Renal cortex interstitium (tissue), 11 donors: ENCODE measurements around the gene RASGEF1C. TPM values are rescaled to one million over a fixed set of nuclear protein-coding genes. Genes with fewer than 3 reads are reported as not detected.

Experiments
- DNase-seq, 11 donors: peaks; one replicate each; pipeline ENCODE4 v3.0.0-alpha.2; 2013; ENCODE audit warnings: low read depth in 9 of 11, low spot score in 4 of 11; ENCODE audit errors: extremely low read depth in 1 of 11
- polyA plus RNA-seq, 3 donors: library from polyadenylated mRNA; unstranded; fragments of 120-200 nt; gene quantifications; one replicate each; pipeline ENCODE4 v1.2.1, GENCODE V29; 2013; ENCODE audit not compliant: insufficient read length in 3 of 3

The RASGEF1C gene
- polyA plus RNA-seq, 3 donors, result 0.36 to 0.76 (median 0.57) TPM

DNA sequence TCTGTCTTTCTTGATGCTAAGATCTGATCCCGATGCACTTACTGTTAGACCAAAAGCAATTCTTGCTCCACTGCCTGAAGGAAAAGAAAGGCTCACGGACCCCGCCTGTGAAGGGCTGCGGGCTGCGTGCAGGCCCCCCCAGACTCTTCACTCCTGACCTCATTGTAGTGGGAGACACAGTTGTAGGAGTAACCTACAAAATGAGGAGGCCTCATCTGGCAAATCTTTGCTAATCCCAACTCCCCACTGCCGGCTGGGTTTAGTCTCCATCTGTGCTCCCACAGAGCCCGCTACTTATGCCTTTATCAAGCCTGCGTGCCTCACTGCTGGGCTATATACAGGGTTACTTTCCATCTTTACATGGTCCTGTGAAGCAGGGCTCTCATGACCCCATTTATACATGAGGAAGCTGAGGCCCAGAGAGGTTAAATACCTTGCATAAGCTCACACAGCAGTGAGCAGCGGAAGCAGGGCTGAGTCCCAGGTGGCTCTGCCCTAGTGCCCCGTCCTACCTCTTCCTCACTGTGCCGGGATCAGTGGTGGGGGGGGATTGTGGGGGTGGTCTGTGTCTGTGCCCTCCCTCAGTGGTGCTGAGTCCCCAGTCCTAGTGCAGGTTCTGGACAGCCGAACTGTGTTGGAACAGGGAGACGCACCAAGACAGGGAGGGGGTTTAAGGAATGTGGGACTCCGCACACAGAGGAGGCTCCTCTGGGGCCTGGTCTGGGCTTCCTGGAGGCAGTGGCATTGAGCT is 93.5 kb downstream of the RASGEF1C start:
- no peak for DNase-seq

DNA sequence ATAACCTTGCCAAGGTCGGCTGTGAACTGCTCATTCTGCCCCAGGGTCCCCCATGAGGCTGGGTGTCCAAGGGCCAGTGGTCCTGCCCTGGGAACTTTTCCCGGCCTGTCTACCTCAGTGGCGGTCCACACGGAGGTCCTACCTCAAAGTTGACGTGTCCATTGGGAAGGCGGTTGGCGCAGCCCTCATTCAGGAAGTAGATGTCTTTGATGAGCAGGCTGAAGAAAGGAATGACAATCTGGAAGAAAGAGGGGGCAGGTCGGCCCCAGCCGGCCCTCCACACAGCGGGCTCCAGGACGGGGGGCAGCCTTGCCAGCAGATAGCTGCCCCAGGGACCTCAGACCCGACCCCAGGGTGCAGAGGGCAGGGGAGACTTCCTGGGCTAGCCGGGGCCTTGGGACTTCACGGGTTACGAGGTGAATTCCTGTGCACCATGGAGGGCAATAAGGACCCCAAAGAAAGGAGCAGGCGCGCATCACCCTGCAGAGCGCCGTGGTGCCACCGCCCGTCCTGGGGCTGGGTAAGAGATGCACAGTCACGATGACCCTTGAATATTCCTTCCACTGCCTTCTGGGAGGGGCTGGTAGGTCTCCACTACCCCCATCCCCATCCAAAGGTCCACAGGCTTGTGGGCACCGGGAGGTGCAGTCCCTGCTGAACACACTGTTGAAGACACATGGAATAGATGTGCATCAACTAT is 94.6 kb downstream of the RASGEF1C start:
- no peak for DNase-seq

DNA sequence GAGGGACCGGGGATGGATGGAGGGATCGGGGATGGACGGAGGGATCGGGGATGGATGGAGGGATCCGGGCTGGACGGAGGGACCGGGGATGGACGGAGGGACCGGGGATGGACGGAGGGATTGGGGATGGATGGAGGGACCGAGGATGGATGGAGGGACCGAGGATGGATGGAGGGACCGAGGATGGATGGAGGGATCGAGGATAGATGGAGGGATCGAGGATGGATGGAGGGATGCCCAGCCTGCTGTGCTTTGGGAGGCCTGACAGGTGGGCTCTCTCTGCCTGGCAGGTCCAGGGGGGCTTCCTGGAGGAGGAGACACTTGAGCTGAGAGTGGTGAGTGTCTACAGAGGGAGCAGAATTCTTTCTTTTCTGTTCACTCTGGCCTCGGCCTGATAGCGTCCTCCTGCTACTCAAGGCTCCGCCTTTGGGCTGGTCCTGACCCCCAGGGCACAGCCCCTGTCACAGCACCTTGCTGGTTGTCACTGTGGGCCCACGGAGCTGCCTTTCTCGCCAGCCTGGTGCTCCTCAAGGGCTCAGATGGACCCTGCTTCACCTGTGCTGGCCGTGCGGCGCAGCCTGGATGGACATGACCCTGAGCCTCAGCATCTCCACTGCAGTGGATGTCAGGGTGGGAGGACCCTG is 95.2 kb downstream of the RASGEF1C start:
- DNase-seq, result no peak

DNA sequence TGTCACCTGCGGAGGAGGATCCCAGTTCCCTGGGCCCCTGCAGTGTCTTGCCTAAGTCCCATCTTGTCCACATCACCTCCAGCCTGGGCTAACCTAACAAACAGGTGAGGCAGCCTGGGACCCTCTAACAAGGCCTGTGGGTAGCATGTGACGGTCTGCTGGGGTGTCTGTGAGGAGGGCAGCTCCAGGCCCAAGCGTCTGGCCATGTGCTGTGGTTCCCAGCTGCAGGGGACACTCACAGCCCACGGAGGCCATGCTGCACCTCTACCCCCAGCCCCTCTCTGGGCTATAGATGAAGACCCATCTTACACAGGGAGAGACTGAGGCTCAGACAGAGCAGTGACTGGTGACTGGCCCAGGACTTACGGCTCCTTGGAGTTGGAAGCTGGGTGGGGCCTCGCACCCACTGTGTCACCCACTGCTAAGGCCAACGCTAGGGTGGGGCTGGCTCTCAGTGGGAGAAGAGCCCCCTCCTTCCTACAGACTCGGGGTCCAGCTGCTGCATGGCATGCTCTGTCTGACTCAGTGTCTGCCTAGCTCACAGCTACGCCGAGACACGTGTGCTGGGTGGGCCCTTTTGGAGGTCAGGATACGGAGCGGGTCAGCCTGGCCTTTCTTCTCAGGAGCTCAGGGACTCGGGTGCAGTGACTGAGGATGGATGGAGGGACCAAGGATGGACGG is 96.7 kb downstream of the RASGEF1C start:
- no peak for DNase-seq

DNA sequence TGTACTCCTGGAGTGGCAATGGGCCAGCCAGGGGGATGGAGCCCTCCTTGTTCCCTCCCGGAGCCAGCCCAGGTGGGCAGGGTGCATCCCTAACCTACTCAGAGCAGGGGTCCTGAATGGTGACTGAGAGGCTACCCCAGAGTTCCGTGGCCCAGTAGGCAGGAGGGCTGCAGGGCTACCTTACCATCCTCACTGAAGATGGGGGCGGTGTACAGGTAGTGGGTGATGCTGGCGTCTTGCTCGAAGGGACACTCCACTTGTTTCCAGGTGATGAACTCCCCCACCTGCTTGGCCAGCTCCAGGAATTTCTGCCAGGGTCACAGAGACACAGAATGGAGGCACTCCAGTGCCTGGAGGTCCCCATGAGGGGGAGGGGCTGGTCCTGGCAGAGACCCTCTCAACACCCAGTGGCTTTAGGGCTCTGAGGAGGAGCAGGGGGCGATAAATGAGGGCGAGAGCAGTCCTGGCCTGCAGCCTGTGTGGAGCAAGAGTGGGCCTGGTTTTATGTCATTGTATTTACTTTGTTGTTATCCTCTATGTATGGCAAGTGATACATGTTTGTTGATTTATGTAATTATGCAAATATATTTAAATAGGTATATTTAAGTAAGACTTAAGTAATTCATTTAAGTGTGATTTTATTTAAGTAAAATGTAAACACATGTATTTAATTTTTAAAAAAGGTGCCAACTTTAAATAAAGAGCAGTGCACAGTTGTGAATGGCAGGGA is 97.6 kb downstream of the RASGEF1C start:
- no peak for DNase-seq

DNA sequence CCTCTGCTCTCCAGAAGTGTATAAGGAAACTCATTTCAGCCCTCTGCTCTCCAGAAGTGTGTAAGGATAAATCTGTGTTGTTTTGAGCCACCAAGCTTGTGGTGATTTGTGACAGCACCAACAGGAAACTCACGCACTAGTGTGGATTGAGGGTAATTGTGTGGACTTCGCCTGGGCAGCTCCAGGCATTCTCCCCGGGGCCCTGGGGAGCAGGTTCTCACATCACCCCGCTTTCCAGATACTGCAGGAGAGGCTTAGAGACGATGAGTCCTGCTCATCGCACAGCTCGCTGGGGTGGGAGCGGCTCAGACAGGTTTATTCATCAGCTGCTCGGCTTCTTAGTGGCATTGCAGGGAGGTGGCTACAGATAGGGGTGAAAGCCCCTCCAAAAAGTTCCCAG is 99.1 kb downstream of the RASGEF1C start:
- no peak for DNase-seq

DNA sequence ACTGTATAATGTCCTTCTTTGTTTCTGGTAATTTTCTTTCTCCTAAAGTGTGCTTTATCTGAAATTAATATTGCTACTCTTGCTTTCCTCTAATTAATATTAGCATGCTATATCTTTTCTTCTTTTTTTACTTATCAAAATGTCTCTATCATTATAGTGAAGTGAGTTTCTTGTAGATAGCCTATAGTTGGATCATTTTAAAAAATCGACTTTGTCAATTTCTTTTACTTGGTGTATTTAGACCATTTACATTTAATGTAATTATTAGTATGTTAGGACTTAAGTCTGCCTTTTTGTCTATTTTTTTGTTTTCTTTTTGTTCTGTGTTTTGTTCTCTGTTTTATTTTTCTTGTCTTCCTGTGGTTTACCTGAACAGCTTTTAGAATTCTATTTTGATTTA is 102.0 kb downstream of the RASGEF1C start:
- DNase-seq, result no peak

DNA sequence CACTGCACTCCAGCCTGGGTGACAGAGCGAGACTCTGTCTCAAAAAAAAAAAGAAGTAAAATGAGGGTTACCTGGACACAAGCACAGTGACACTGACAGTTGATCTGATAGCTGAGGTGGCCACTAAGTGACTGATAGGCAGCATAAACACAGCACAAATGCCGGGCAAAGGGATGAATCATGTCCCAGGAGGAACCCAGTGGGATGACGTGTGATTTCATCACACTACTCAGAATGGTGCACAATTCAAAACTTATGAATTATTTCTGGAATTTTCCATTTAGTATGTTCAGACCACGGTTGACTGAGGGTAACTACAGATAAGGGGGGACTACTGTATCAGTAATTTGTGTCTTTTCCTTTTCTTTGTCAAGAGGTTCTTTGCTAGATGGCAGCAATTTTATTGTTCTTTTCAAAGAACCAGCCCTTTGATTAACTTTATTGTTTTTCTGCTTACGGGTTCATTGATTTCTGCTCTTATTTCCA is 103.1 kb downstream of the RASGEF1C start:
- no peak for DNase-seq

DNA sequence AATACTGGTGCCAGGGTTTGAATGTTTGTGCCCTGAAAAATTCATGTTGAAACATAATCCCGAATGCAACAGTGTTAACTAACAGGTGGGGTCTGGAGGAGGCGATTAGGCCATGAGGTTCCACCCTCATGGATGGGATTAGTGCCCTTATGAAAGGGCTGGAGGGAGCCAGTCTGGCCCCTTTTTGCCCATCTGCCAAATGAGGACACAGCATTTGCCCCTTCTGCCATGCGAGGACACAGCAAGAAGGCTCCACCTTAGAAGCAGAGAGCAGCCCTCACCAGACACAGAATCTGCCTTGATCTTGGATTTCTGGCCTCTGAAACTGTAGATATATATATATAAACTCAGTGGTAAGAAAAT is 104.9 kb downstream of the RASGEF1C start:
- DNase-seq, result no peak

DNA sequence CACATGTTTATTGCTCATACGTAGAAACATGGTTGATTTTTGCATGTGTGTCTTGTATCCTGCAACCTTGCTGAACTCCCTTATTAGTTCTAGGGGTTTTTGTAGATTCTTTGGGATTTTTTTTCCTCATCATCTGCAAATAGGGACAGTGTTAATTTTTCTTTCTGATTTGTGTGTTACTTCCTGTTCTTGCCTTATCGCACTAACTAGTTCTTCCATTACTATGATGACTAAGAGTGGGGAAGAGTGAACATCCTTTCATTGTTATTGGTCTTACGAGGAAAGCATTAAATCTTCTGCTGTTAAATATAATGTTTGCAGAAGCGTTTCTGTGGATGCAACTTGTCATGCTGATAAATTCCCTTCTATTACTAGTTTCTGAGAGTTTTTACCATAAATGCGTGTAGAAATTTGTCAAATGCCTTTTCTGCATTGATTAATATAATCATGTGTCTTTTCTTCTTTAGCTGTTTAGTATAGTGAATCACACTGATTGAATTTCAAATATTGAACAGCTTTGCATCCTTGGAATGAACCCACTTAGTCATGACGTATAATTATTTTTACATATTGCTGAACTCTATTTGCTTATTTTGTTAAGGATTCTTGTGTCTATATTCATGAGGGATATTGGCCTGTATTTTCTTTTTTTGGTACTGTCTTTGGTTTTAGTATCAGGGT is 105.4 kb downstream of the RASGEF1C start:
- DNase-seq, result no peak

DNA sequence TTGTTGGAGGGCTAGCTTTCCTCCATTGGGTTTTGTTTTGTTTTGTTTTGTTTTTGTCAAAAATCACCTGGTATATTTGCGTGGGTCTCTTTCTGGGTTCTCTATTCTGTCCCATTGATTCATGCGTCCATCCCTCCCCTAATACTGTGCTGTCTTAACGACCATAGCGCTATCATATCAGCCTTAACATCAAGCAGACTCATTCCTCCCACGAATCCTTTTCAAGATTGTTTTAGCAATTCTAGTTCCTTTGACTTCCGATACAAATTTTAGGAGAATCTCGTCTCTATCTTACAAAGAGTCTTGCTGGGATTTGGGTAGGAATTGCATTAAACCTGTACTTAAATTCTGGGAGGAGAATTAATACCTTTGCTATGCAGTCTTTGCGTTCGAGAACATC is 106.4 kb downstream of the RASGEF1C start:
- DNase-seq, result no peak

DNA sequence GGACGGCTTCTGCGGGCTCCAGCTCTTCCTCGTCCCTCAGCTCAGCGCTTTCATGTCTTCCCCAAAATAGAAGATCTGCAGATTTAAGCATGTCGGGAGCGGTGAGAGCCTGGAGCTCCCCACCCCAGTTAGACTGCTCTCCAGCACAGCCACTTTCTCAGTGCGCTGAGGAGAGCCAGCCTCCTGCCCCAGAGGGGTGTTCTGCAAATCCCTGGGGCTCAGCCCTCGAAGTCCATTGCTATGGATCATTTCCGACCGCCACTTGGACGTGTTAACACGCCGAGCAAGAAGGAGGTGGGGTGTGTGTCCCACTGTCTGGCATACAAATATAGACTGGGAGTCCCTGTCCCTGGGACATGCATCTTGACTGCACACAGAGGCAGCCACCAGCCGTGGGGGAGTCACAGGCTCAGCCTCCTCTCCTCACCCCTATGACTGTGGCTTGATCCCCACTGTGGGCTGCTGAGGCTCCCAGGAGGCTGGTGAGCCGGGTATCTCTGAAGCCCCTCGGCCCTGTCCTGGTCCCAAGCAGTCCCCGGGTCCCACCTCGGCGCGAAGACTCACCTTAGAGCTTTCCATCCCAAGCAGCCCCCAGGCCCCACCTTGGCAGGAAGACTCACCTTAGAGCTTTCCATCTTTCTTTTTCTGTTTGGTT is 107.4 kb downstream of the RASGEF1C start:
- no peak for DNase-seq

DNA sequence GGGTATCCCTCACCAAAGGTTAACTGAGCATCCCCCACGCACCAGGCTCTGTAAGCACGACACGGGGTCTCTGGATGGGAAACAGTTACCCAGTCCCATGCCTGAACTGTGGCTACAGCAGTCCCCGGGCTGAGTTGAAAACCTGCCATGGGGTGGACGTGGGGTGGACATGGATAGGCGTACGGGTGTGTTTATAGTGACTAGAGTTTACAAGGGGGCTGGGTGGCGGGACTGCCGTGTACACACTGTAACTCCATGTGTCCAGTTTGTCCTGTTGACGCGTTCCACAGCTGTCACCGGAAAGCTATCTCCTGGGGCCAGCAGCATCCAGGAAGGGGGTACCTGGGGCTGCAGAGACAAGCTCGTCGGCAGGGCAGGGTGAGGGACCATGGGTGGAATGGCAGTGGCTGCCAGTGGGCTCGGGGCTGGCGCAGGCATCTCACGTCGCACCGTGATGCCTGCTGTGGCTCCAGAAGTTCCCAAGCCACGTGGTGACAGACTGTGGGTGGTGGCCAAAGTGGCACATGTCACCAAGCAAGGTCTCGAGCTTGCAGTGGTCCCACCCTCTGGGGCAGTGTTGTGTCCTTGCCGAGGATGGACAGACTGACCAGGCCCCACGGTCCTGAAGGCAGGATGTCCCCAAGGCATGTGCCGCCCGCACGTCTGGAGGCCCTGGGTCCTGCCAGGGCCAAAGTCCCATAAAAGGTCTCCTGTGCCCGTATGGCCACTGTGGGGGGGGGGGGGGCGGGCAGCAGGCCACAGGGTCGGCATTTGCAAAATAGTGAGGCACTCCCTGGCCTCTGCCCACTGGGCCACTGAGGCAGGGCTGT is 108.2 kb downstream of the RASGEF1C start:
- DNase-seq, result no peak

DNA sequence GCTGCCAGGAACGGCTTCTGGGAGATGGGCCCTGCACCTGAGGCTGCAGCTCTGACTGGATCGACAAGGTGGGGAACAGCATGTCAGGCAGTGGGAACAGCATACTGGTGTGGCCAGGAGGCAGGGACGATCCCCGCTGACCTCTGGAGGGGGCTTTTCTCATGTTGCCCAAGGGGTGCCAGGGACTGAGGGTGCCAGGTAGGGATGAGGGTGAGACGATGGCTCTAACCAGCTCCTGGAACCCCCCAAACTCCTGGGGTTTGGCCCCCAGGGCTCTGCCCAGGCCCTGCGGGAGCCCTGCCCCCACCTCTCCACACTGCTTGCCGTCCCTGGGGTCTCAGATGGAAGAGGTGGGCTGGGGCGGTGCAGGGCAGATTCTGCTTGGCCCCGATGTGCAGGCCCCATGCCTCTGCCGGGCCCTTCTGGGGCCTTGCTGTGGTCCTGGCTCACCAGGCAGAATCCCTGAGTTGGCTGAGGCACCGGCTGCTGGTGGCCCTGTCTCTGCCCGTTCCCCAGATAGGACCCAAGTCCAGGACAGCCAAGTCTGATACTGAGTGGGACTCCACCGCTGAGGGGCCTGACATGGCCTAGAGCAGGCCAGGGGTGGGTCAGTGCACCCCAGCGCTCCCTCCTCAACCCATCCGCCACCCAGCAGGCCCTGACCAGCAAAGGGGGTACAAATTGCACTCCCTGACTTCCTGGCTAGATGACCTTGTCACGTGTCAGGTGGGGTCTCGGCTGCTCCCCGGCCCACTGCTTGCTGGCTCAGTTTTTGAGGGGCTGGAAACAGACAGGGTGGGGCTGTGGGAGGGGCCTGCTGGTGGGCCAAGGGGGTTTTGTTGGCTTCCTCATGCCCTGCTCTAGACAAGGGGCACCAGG is 109.0 kb downstream of the RASGEF1C start:
- no peak for DNase-seq

DNA sequence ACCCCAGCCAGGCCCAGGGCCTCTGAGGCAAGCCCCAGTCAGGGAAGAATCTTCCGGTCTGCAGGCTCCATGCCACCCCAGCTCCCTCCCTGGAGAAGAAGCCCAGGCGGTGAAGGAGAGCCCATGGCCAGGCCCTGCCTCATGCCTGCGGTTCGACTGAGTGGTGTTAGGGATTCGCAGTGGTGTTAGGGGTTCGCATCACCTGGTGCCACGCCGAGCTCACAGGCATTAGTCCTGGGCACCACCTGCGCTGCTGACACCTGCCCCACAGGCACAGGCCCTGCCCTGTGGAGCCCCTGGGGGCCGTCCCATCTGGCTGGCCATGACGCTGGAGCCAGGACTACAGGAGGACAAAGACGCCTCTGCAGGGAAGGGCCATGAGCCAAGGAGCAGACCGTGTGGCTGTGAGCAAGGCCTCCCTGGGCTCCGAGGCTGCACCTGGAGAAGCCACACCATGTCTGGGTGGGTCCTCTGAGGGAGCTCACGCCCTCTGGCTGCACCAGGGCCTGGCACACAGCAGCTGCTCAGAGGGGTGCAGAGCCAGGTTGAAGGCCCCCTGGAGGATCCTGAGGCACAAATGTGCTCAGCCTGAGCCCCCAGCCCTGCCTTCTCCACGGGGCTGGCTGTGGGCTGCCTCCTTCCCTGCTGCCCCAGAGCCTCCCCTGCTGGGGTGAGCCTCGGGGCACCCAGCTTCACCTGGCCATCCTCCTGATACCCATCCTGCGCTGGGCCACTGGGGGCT is 109.8 kb downstream of the RASGEF1C start:
- DNase-seq, result no peak

DNA sequence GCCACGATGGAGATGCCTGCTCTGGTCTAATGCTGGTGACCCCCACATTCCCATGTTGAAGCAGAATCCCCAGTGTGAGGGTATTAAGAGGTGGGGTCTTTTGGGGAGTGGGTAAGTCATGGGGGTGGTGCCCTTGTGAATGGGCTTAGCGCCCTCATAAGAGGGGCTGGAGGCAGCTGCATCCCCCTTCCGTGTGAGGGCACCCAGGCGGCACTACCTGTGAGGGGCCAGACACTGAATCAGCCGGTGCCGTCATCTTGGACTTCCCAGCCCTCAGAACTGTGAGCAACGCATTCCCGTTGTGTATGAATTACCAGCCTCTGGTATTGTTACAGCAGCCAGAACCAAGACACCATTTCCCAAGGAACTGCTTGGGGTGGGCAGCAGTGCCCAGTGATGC is 110.5 kb downstream of the RASGEF1C start:
- no peak for DNase-seq
